Upper lobe of right lung (tissue), 1 donor: ENCODE results near the gene CDRT4. TPM values are rescaled to one million over a fixed set of nuclear protein-coding genes. Genes with fewer than 3 reads are reported as not detected.
A peak's percentile ranks its signal among the peaks of the same experiment; 100 is the strongest.

Experiments used
- ATAC-seq: fragments of 200-7000 bp; cut with Tn5 transposase; one replicate; pipeline ENCODE4 v1.9.1; 2020; ENCODE audit warnings: mild to moderate bottlenecking, moderate library complexity
- DNase-seq: peaks from one replicate; pipeline ENCODE4 v3.0.0-alpha.2; 2020
- H3K27ac ChIP-seq: fragments of 200-600 bp; one replicate; pipeline ENCODE4 v1.8.0; 2022
- H3K27me3 ChIP-seq: fragments of 200-600 bp; one replicate; pipeline ENCODE4 v1.8.0; 2022; ENCODE audit warnings: mild to moderate bottlenecking
- H3K36me3 ChIP-seq: fragments of 200-600 bp; one replicate; pipeline ENCODE4 v1.8.0; 2022
- H3K4me1 ChIP-seq: fragments of 200-600 bp; one replicate; pipeline ENCODE4 v1.8.0; 2022
- H3K4me3 ChIP-seq: fragments of 200-600 bp; one replicate; pipeline ENCODE4 v1.8.0; 2022; ENCODE audit warnings: mild to moderate bottlenecking
- H3K9me3 ChIP-seq: fragments of 200-600 bp; one replicate; pipeline ENCODE4 v1.8.0; 2022
- CTCF ChIP-seq: fragments of 200-600 bp; IDR thresholded peaks from one replicate; pipeline ENCODE4 v1.8.0; 2022; ENCODE audit warnings: antibody characterized with exemption
- intact Hi-C: fragments of 100-400 bp; cut with DNase I; formaldehyde crosslinking; loops from one replicate; pipeline ENCODE4 v1.11.0; 2022
- total RNA-seq: library from RNA; stranded (reverse); fragmentation: NEBNext Ultra II Directional; extraction: Animal tissue kit (Norgen Biotek cat#: 25700); gene quantifications from one replicate; pipeline ENCODE4 v1.2.1, GENCODE V29; 2021
- donor health status: DM: no; HTN: yes; CAD: no; lungs with severe emphysema.

The CDRT4 gene
- total RNA-seq, 1 donor from 2014 or later = 9.0 TPM

DNA sequence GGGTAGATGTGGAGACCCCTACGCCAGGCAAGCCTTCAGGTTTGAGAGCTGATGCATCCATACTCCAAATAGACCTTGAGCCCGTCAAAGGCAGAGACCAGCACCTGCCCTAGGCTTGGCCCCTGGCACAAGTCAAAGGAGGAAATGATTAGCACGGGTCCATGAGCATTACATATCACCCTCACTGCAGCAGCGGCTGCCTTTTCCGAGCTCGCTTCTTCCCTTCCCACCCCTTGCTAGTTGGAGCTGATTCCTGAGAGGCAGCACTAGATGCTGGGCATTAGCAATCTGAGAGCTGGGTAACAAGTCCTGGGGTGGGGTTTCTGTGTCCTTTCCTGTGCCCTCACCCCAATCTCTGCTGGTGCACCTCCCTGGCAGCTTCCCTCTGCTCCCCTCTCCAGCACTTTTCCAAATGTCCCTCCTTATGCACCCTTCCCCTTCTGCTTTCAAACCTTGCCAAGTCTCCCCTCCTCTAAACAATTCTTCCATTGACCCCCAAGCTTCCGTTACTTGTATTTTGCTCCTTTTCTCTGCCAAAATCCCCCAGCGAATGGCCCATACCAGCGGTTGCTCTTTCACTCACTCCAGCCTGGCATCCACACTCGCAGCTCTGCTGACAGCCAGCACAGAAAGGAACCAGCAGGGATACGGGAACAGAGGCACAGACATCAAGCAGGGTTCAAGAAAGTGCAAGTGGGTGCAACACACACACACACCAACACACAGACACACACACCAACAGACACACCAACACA is 3.0 kb downstream of the CDRT4 start:
- H3K27ac ChIP-seq = peak overlapping the region; percentile 58
- no peak for DNase-seq
- no peak for TF ChIP-seq CTCF

DNA sequence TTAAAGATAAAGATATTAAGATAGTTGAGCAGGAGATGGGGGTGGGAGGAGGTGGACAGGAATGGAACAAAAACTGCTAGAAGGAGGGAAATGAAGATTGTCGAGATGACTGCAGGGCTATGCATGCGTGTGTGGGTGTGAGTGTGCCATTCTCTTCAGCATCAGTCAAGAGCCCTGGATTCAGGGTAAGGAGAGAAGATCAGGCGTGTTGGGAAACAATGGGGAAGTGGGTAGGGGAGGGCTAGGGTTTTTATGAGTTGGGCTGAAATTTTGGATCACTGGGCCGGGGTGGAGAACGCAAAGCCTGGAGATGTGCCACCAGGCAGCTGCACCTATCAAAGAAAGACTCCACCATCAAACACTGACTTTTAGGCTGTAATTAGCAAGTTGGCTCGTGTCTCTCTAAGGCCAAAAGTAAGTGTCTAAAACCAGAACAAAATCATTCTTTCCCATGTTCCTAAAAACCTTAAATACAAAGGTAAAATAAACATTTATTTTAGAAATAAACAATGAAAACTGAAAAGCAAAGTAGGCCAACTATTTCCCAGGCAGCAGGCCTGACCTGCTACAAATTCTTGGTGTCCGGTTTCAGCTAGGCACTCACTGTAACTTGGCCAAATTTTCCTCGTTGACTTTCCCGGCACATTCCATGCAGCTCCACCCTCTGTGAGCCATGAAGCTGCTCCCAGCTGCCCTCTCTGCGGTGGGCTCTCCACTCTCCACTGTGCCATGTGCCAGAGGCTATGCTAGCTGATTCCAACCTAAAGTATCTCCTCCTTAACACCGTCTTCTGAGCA is 4.2 kb downstream of the CDRT4 start:
- ATAC-seq = peak; percentile 77
- Histone ChIP-seq H3K36me3 (no peaks in the 10 kb centered on the region), H3K9me3 (no peaks in the 10 kb centered on the region), H3K27ac (peak overlapping the region; percentile 58), H3K4me3 (no peak overlapping the region), H3K4me1 (peaks cover 20% of the 10 kb centered on the region), H3K27me3 (no peaks in the 10 kb centered on the region)
- no peak for DNase-seq
- intact Hi-C loops = no loop called here
- no peak for TF ChIP-seq CTCF

More for the DNA sequence above, 3.0 kb downstream of the CDRT4 start:
- Histone ChIP-seq H3K9me3 (no peaks in the 10 kb centered on the region), H3K4me3 (no peak overlapping the region), H3K27me3 (no peaks in the 10 kb centered on the region), H3K36me3 (no peaks in the 10 kb centered on the region), H3K4me1 (peaks cover 20% of the 10 kb centered on the region)
- intact Hi-C loops = no loop called here
- ATAC-seq = no peak

GRCh38 chr17:15457723-15458094 is 9.7 kb downstream of the CDRT4 start:
- H3K27me3 ChIP-seq = no peaks in the 10 kb centered on the region
- intact Hi-C loops = no loop called here
- peak; percentile 23 for ATAC-seq

GRCh38 chr17:15456972-15457722 is 10.3 kb downstream of the CDRT4 start:
- DNase-seq (no peak), ATAC-seq (peak; percentile 39)
- Histone ChIP-seq H3K36me3 (no peaks in the 10 kb centered on the region), H3K4me3 (no peak overlapping the region), H3K4me1 (peaks cover 6% of the 10 kb centered on the region), H3K27ac (peak overlapping the region; percentile 73), H3K27me3 (no peaks in the 10 kb centered on the region), H3K9me3 (no peaks in the 10 kb centered on the region)
- TF ChIP-seq CTCF = peak; percentile 36
- intact Hi-C loops = no loop called here

More at GRCh38 chr17:15457723-15458094, 9.7 kb downstream of the CDRT4 start:
- no peak for DNase-seq
- TF ChIP-seq CTCF = no peak
- no peaks in the 10 kb centered on the region for H3K9me3 ChIP-seq
- H3K4me1 ChIP-seq = peaks cover 8% of the 10 kb centered on the region
- no peaks in the 10 kb centered on the region for H3K36me3 ChIP-seq
- H3K4me3 ChIP-seq = no peak overlapping the region
- H3K27ac ChIP-seq = peak overlapping the region; percentile 73

GRCh38 chr17:15456496-15456895 is 10.9 kb downstream of the CDRT4 start:
- H3K36me3 ChIP-seq = no peaks in the 10 kb centered on the region
- H3K9me3 ChIP-seq = no peaks in the 10 kb centered on the region
- DNase-seq = no peak
- peak overlapping the region; percentile 73 for H3K27ac ChIP-seq
- no peak for ATAC-seq
- TF ChIP-seq CTCF = no peak
- H3K27me3 ChIP-seq = no peaks in the 10 kb centered on the region
- H3K4me3 ChIP-seq = no peak overlapping the region
- intact Hi-C loops = no loop called here
- peaks cover 6% of the 10 kb centered on the region for H3K4me1 ChIP-seq
